ENCODE data around the gene DHX40.

GRCh38 chr17:59572301-59572924 lies 7.0 kb downstream of the DHX40 start:
- TF ChIP-seq, protein P1, sequence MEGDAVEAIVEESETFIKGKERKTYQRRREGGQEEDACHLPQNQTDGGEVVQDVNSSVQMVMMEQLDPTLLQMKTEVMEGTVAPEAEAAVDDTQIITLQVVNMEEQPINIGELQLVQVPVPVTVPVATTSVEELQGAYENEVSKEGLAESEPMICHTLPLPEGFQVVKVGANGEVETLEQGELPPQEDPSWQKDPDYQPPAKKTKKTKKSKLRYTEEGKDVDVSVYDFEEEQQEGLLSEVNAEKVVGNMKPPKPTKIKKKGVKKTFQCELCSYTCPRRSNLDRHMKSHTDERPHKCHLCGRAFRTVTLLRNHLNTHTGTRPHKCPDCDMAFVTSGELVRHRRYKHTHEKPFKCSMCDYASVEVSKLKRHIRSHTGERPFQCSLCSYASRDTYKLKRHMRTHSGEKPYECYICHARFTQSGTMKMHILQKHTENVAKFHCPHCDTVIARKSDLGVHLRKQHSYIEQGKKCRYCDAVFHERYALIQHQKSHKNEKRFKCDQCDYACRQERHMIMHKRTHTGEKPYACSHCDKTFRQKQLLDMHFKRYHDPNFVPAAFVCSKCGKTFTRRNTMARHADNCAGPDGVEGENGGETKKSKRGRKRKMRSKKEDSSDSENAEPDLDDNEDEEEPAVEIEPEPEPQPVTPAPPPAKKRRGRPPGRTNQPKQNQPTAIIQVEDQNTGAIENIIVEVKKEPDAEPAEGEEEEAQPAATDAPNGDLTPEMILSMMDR (IDR thresholded peaks at IDR 0.05): no peak
- TF ChIP-seq EP300 (IDR thresholded peaks at IDR 0.05) (no peak), POLR2A (IDR thresholded peaks at IDR 0.05) (no peak)
